ENCODE measurements around the gene FRMD4B.

FRMD4B gene

DNA sequence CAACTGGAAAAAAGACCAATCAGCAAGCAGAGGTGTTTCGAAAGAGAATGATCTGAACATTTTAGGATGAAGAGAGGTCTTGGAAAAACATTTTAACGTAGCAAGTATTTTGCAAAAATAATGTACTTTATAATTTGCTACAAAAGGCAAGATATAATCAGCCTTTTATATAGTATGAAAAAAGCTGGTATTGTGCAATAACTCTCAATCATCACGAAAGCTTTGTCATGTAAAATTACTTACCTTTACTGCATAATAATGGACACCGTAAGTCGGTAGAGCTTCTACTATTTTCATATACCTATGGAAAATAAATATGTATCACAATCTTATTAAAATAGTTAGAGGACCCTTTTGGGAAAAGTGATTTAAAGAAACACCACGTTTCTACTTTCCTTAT is 167.8 kb downstream of the FRMD4B start:
- Mint-ChIP-seq H3K4me1 (ENCODE audit: low read depth) (peaks cover 14% of the 10 kb centered on the region), H3K9me3 (no peaks in the 10 kb centered on the region), H3K27me3 (no peaks in the 10 kb centered on the region), H3K27ac (no peak overlapping the region), H3K36me3 (ENCODE audit: low read depth) (peaks cover 90% of the 10 kb centered on the region), H3K4me3 (no peak overlapping the region)
- intact Hi-C loops (cut with micrococcal nuclease), result no loop called here

DNA sequence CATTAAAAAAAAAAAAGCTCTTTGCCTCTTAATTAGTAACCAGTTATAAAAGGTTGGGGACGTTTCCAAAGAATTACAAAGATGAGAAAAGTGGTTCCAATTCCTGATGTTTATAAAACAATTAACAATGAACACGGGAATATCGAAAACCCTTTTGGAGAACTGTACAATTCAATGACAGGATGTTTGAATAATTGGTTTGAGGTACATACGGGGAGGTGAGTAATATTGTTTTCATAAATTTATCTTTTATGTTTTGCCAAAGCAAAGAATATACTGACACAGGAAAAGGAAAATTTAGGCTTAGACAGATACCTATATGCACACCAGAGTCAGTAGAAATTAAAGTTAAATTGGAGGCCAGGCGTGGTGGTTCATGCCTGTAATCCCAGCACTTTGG is 168.9 kb downstream of the FRMD4B start:
- Mint-ChIP-seq H3K4me3 (no peak overlapping the region), H3K36me3 (ENCODE audit: low read depth) (peaks cover 83% of the 10 kb centered on the region), H3K9me3 (no peaks in the 10 kb centered on the region), H3K4me1 (ENCODE audit: low read depth) (peaks cover 15% of the 10 kb centered on the region), H3K27me3 (no peaks in the 10 kb centered on the region), H3K27ac (no peak overlapping the region)
- intact Hi-C loops (cut with micrococcal nuclease), result no loop called here

DNA sequence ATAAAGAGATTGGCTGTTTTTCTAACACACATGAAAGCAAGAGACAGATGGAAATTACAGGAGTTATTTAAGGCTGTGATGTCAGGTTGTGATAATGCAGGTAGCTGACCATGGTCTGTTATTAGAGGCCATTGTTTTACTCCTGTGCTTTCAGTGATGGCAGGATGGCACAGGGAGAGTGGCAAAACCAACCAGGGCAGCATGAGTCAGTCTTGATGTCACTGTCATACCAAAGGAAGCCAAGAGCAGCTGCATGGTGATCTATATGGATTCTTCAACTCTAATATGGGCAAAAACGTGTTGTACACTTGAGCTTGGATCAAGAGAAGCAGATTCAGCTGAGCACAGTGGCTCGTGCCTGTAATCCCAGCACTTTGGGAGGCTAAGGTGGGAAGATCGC is 171.6 kb downstream of the FRMD4B start:
- Mint-ChIP-seq H3K36me3 (ENCODE audit: low read depth) (peaks cover 72% of the 10 kb centered on the region), H3K27ac (peak overlapping the region; percentile 61), H3K27me3 (no peaks in the 10 kb centered on the region), H3K9me3 (no peaks in the 10 kb centered on the region), H3K4me3 (no peak overlapping the region), H3K4me1 (ENCODE audit: low read depth) (peaks cover 22% of the 10 kb centered on the region)
- intact Hi-C loops (cut with micrococcal nuclease), result no loop called here

DNA sequence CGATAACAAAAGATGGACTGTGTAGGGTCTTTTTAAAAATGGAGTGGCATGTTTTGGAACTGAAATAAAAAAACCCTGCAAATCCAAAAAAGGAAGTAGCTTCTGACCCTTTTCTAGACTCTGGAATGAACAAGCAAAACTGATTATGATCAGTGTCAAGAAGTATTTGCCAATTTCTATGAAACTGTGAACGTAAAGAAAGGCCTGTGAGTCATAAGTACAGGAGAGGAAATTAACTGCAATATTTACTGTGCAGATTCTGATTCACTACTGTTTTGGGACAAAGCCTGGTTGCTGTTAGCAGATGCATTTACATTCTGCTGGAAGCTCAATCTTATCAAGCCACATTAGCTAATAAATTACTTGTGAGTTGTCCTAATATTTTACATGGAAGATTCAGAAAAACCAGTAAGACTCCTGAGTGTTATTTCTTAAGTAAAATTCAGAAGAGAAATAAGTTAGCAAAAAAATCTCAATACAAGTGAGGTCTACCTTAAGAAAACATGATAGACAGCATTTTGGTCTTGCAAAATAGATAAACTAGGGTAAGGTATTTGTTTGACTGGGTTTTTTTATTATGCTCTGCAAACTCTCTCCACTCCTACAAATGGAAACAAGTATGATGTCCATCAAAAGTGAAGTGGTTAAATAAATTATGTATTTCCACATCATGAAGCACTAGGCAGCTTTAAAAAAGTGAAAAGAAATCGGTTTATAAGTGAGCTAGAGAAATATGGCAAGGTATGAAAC is 173.3 kb downstream of the FRMD4B start:
- intact Hi-C loops (cut with micrococcal nuclease), result no loop called here
- Mint-ChIP-seq H3K36me3 (ENCODE audit: low read depth) (peaks cover 73% of the 10 kb centered on the region), H3K27me3 (no peaks in the 10 kb centered on the region), H3K27ac (peak overlapping the region; percentile 53), H3K4me3 (no peak overlapping the region), H3K4me1 (ENCODE audit: low read depth) (peaks cover 22% of the 10 kb centered on the region), H3K9me3 (no peaks in the 10 kb centered on the region)

DNA sequence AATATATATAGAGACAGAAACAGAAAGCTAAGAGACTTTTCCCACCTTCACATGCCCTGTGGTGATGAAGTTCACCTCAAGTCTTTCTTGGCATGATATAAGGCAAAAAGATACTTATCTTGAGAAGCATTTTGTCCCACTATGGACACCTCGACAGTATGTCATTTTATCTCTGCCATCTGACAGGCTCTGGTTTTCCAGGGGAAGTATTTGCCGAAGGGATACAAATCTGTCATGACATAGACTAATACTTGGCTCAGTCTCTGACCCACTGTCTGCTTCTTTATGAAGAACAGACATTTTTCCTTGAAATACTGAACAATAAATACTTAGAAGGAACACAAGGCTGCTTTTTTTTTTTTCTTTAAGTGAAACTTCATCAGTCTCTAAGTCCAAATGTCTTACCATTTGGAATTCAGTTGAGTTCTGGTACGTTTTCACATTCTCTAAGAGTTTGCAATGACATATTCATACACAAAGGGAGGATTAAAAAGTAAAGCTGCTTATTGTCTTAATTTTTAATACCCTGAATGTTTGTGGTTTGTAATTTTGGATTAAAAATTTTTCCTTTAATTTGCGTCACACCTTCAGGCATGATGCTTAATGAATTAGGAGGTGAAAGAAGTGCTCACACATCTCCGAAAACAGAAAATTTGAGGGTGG is 175.7 kb downstream of the FRMD4B start:
- Mint-ChIP-seq H3K4me1 (ENCODE audit: low read depth) (peaks cover 22% of the 10 kb centered on the region), H3K4me3 (no peak overlapping the region), H3K36me3 (ENCODE audit: low read depth) (peaks cover 62% of the 10 kb centered on the region), H3K27ac (no peak overlapping the region), H3K9me3 (no peaks in the 10 kb centered on the region), H3K27me3 (no peaks in the 10 kb centered on the region)
- intact Hi-C loops (cut with micrococcal nuclease), result no loop called here

DNA sequence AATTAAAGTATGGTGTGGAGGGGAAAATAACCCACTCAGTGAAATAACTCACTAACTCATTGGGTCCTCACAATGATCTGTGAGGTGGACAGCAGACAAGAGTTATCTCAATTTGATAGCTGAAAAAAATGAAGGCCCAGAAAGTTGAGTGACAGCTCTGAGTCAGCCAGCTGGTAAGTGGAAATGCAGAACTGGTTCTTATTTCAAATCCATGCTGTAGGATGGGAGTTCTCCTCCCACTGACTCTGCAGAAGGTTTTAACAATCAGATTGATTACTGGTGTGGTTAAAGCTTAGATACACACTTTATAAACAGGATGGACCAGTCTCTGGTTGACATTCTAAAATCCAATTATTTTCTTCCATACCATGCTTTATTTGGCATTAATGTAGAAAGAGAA is 176.5 kb downstream of the FRMD4B start:
- H3K36me3 Mint-ChIP-seq (ENCODE audit: low read depth), result peaks cover 56% of the 10 kb centered on the region
- no peak overlapping the region for H3K4me3 Mint-ChIP-seq
- no peak overlapping the region for H3K27ac Mint-ChIP-seq
- H3K4me1 Mint-ChIP-seq (ENCODE audit: low read depth), result peaks cover 19% of the 10 kb centered on the region
- intact Hi-C loops (cut with micrococcal nuclease), result no loop called here
- no peaks in the 10 kb centered on the region for H3K27me3 Mint-ChIP-seq
- H3K9me3 Mint-ChIP-seq, result no peaks in the 10 kb centered on the region

DNA sequence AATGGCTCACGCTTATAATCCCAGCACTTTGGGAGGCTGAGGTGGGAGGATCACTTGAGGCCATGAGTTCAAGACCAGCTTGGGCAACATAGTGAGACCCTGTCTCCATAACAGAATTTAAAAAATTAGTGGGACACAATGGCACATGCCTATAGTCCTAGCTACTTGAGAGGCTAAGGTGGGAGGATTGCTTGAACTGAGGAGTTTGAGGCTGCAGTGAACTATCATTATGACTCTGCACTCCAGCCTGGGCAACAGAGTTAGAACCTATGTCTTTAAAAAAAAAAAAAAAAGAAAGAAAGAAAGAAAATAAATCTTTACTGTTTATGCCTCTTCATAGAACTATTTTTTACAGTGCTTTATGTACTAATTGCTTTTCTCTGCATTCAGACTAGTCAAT is 178.9 kb downstream of the FRMD4B start:
- Mint-ChIP-seq H3K9me3 (no peaks in the 10 kb centered on the region), H3K4me3 (no peak overlapping the region), H3K4me1 (ENCODE audit: low read depth) (peaks cover 7% of the 10 kb centered on the region), H3K36me3 (ENCODE audit: low read depth) (peaks cover 65% of the 10 kb centered on the region), H3K27me3 (no peaks in the 10 kb centered on the region), H3K27ac (no peak overlapping the region)
- intact Hi-C loops (cut with micrococcal nuclease), result no loop called here

DNA sequence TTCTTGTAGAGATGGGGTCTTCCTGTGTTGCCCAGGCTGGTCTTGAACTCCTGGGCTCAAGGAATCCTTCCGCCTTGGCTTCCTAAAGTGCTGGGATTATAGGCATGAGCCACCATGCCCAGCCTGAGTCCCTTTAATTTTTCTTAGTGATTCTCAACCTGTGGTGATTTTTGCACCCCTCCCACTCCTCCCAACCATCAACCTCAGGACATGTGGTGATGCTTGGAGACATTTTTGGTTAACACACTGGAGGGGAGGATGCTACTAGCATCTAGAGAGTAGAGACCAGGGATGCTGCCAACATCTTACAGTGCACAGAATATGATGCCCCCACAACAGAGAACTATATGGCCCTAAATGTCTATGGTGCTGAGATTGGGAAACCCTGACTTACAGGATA is 180.5 kb downstream of the FRMD4B start:
- intact Hi-C loops (cut with micrococcal nuclease), result no loop called here
- Mint-ChIP-seq H3K9me3 (no peaks in the 10 kb centered on the region), H3K4me1 (ENCODE audit: low read depth) (peaks cover 4% of the 10 kb centered on the region), H3K27ac (no peak overlapping the region), H3K4me3 (no peak overlapping the region), H3K36me3 (ENCODE audit: low read depth) (peaks cover 60% of the 10 kb centered on the region), H3K27me3 (no peaks in the 10 kb centered on the region)

DNA sequence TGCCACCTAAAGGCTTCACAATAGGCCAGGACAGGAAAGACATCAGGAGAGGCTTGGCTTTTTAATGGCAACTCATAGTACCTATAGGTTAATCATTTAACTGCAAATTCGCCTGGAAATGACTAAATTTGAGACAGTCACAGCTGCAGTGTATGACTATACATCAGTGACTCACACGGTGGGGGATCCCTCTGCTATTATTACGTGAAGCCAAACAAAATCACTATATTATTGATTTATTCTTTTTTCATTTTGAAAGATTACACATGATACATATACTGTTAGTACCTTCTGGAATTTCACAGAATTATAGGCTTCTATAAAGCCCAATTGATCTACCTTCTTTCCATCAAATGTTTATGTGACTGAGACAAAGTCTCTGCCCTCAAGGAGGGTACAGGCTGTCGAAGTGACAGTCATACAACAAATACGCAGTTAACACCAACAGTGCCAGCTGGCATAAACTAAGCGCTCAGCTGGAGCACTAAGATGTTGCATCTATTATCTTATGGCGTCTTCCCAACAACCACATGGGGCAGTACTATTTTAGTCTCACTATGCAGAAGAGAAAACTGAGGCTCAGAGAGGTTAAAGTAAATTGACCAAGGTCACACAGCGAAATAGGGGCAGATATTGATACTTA is 181.5 kb downstream of the FRMD4B start:
- intact Hi-C loops (cut with micrococcal nuclease), result no loop called here
- H3K36me3 Mint-ChIP-seq (ENCODE audit: low read depth), result peaks cover 59% of the 10 kb centered on the region
- peaks cover 8% of the 10 kb centered on the region for H3K4me1 Mint-ChIP-seq (ENCODE audit: low read depth)
- H3K27me3 Mint-ChIP-seq, result no peaks in the 10 kb centered on the region
- H3K9me3 Mint-ChIP-seq, result no peaks in the 10 kb centered on the region
- H3K27ac Mint-ChIP-seq, result no peak overlapping the region
- no peak overlapping the region for H3K4me3 Mint-ChIP-seq

DNA sequence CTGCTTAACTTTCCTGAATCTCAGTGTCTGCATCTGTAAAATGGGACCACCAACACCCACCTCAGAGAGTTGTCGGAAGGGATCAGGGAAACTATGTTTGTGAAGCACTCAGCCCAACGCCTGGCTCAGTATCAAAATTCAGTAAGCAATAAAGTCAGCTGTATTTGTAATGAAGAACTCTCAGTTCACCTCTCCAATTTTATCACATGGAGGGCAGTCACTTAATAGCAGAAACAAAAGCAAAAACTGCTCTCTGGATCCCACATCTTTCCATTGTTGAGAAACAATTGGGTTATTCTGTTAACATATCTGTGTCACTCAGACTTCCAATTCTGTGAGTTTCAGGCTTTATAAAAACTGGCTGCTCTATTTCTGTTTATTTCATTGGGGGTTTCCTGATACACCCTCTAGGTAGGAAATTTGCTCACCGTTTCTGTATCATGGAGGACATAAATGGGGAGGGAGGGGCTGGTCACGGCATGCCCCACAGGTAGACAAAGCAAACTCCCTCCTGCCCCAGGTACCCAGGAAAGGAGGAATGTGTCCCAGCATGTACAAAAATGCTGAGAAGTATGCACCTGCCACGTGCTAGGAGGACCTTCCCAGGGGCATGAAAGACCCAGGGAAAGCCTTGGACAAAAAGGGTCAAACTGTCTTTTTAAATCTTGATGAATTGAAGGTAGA is 182.1 kb downstream of the FRMD4B start:
- no peaks in the 10 kb centered on the region for H3K27me3 Mint-ChIP-seq
- intact Hi-C loops (cut with micrococcal nuclease), result no loop called here
- no peak overlapping the region for H3K27ac Mint-ChIP-seq
- no peak overlapping the region for H3K4me3 Mint-ChIP-seq
- H3K9me3 Mint-ChIP-seq, result no peaks in the 10 kb centered on the region
- peaks cover 59% of the 10 kb centered on the region for H3K36me3 Mint-ChIP-seq (ENCODE audit: low read depth)
- peaks cover 8% of the 10 kb centered on the region for H3K4me1 Mint-ChIP-seq (ENCODE audit: low read depth)

DNA sequence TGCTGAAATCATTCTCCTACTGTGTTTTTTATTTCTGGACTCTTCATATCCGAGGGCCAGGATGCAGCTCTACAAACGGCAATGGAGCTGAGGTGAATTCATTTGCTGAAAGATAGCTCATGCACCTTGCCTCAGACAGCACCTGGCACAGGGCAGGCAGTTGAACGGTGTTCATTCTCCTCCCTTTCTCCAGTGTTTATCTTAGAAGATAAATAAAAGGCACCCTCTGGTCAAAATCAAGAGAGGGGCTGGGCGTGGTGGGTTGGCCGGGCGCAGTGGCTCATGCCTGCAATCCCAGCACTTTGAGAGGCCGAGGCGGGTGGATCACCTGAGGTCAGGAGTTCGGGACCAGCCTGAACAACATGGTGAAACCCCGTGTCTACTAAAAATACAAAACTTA is 184.2 kb downstream of the FRMD4B start:
- H3K4me1 Mint-ChIP-seq (ENCODE audit: low read depth), result peaks cover 8% of the 10 kb centered on the region
- no peaks in the 10 kb centered on the region for H3K27me3 Mint-ChIP-seq
- no peak overlapping the region for H3K27ac Mint-ChIP-seq
- H3K9me3 Mint-ChIP-seq, result no peaks in the 10 kb centered on the region
- intact Hi-C loops (cut with micrococcal nuclease), result no loop called here
- peaks cover 71% of the 10 kb centered on the region for H3K36me3 Mint-ChIP-seq (ENCODE audit: low read depth)
- H3K4me3 Mint-ChIP-seq, result no peak overlapping the region

DNA sequence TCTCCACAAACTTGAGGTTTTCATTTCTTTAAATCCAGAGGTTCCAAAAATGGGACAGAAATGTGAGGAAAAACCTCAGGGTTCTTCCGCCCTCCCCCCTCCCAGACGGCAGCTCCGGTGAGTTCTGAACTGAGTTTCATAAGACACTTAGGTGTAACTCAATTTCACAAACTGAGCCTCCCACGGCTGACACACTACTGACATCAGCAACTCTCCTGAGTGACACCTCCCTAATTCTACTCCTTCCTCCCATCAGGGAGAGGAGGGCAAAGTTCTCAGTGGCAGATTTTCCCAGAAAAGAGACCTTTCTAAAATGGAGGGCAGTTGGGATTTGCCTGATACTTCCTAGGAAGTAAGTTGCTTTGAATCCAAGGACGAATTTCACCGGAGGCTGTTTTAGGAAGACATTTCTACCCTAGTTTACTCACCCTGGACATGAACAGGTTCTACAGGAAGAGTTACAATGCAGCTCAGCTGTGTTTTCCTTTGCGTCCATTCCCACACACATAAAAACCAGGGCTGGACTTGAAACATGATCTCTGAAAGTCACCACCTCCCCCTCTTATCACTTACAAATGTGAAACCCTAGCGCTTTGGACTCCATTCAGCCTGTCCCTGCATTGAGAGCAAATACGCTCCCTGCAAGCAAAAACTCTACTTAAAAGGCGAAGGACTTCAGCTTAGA is 185.4 kb downstream of the FRMD4B start:
- Mint-ChIP-seq H3K27ac (no peak overlapping the region), H3K4me1 (ENCODE audit: low read depth) (peaks cover 8% of the 10 kb centered on the region), H3K4me3 (no peak overlapping the region), H3K36me3 (ENCODE audit: low read depth) (peaks cover 73% of the 10 kb centered on the region), H3K27me3 (no peaks in the 10 kb centered on the region), H3K9me3 (no peaks in the 10 kb centered on the region)
- intact Hi-C loops (cut with micrococcal nuclease), result no loop called here

DNA sequence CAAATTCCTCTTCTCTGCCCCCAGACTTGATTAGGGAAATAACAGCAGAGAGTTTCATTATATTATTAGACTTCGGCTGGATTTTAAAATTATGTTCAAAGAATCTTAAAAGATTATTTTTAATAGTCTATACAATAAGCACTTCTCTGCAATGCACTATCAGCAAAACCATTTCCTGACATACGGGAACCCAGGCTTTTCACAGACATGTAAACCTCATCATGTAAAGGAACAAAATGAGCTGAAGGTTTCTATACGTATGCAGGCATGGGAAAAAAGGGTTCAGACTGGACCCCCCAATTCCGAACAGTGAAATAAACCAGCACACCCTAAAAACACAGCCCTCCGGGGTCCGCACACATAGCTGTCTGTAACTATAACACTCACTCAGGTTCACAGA is 185.9 kb downstream of the FRMD4B start:
- Mint-ChIP-seq H3K4me1 (ENCODE audit: low read depth) (peaks cover 8% of the 10 kb centered on the region), H3K36me3 (ENCODE audit: low read depth) (peaks cover 74% of the 10 kb centered on the region), H3K27ac (no peak overlapping the region), H3K9me3 (no peaks in the 10 kb centered on the region), H3K4me3 (no peak overlapping the region), H3K27me3 (no peaks in the 10 kb centered on the region)
- intact Hi-C loops (cut with micrococcal nuclease), result no loop called here
